SIG-M5 treated with dmso at 0.1 percent for 504 hours (cell line): Measurements from ENCODE around the gene ABCC2.
A peak's percentile ranks its signal among the peaks of the same experiment; 100 is the strongest.
"Not testable (repeated sequence)": the region's sequence is repeated elsewhere in the genome, so short reads cannot be mapped to it uniquely, and the experiment has no call there.

Source experiments
- DNase-seq: peaks from one replicate; lab custom pipeline; 2025; ENCODE audit not compliant: unreplicated experiment; lab: John Stamatoyannopoulos, UW

ABCC2 gene

GRCh38 chr10:99807786-99808185 is 25.3 kb downstream of the ABCC2 start:
- DNase-seq: no peak

- DNase-seq: no peak
Observed at GRCh38 chr10:99808270-99808669, 25.8 kb downstream of the ABCC2 start.

DNA sequence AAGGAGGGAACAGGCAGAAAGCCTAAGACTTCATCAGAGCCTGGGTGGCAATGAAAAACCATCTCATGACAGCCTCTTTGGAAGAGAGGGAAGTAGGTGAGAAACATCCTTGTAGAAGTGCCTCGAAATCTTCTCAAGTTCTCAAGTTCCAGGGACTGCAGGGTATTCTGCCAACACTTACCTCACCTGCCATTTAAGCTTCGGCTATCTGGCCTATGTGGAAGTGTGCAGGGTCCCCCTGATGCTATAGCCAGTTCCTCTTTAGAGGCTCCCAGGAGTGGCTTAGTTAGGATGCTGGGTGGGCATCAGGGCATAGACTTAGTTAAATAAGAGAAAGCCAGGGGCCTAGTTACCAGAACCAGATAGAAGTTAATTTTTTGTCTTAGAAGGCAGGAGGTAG is 27.0 kb downstream of the ABCC2 start:
- DNase-seq: no peak

- DNase-seq: no peak
Observed at GRCh38 chr10:99809931-99810615, 27.6 kb downstream of the ABCC2 start.

DNA sequence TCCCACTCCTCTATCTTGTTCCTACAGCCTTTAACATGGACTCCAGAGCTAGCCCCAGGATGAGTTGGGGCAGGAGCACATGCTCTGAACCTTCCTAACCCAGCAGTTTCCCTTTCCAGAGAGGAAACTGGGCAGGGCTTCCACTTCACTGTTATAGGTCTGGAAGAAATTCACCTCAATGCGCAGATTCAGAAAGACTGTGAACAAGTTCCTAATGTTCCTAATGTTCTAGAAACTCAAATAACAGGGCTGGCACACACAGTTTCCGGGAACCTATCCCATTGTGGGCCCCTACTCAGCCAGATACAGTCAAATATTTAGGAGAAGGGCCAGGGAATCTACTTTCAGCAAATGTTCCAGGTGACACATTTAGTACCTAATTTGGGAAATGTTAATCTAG is 29.7 kb downstream of the ABCC2 start:
- DNase-seq: no peak

- no peak for DNase-seq
Observed at GRCh38 chr10:99814143-99814542, 31.7 kb downstream of the ABCC2 start.

DNA sequence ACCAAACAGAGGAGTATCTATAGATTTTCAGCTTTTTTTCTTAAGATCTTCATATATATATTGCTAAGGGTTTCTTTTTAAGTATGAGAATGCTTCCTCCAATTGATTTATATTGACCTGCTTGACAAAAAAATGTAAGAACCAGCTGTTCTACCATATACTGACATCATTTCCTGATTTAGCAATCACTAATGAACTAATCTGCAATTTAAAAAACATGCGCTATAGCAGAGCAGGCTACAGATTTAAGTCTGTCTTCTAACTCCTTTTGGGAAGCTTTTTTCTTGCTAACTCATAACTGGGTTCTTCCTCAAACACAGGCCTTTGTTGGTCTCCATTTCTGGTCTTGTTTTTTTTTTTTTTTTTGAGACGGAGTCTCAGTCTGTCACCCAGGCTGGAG is 33.2 kb downstream of the ABCC2 start:
- DNase-seq: peak; percentile 1

- DNase-seq: no peak
Observed at GRCh38 chr10:99827936-99828335, 45.5 kb downstream of the ABCC2 start.

DNA sequence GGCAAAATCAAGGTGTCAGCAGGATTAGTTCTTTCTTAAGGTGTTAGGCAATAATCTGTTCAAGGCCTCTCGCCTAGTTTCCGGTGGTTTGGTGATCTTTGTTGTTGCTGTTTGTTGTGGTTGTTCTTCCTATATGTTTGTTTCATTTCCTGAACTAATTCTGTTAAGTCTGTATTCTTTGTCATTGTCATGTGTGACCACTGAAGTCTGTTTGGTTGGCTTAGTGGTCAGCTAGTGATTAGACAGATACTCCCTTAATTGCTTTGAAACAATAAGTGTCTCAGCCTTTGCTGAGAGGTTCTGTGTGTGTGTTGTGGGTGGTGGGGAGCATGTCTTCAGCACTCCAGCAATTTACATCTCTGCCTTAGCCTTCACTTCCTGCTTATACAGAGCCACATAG is 46.0 kb downstream of the ABCC2 start:
- no peak for DNase-seq

DNA sequence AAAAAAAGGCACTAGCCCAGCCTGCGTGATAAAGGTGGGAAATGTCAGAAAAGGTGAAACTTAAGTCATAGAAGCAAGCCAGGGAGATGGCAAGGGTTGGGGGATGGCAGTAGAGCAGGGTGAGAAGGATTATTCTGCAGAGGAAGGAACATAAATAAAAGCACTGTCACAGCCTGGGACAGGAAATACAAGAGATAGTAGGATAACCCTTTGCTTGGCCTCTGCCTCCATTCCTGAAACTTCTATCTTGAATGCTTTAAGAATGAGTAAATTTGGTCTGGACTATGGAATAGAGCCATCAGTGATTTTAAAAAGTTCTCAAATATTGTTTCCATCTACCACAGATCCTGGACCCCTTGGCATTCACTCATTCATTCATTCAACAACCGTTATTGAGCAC is 50.0 kb downstream of the ABCC2 start:
- no peak for DNase-seq

DNA sequence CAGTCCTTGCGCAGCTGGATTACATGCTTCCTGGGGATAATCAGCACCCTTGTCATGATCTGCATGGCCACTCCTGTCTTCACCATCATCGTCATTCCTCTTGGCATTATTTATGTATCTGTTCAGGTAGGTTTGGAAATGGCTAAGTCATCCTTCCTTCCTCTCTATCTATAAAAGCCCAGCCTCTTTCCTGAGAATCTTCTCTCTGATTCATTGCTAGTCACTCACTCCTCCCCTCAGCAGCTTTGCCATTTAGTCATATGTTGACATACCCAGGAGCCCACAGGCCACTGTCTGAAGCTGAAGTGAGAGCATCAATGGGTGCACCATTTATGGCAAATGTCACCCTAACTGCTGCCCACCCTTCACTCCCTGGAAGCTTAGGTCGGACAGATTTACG is 52.0 kb downstream of the ABCC2 start:
- no peak for DNase-seq

- DNase-seq: no peak
Observed at GRCh38 chr10:99835947-99836346, 53.5 kb downstream of the ABCC2 start.

GRCh38 chr10:99836711-99837110 is 54.3 kb downstream of the ABCC2 start:
- DNase-seq: no peak

DNA sequence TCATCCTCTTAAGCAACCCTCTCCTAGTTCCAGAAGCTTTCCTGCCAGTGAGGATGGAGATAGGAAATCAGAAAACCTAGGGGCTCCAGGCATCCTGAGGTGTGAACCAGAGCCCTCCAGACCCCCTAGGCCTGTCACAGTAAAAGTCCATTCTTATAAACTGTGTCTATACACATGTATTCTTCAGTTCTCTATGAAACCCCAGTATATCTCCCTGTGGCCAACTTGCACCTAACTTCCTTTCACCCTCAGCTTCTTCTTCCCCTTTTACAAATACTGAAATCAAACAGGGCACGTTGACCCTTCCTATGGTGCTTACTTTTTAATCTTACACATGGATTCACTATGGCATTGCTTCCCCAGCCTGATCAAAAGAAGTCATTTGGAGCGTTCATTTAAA is 58.4 kb downstream of the ABCC2 start:
- not testable (repeated sequence) for DNase-seq

DNA sequence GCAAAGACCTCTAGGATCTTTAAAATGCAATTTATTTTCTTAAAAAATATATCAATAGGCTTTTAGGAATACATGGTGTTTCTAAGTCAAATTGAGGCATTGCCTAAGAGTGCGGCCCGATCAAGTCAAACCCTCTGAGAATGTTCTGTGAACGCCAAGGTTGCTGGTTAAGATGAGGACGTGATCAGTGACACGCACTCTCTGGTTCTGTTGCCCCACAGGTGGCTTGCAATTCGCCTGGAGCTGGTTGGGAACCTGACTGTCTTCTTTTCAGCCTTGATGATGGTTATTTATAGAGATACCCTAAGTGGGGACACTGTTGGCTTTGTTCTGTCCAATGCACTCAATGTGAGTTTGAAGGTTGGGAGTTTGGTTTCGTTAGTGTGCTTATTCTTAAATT is 59.3 kb downstream of the ABCC2 start:
- DNase-seq: no peak

DNA sequence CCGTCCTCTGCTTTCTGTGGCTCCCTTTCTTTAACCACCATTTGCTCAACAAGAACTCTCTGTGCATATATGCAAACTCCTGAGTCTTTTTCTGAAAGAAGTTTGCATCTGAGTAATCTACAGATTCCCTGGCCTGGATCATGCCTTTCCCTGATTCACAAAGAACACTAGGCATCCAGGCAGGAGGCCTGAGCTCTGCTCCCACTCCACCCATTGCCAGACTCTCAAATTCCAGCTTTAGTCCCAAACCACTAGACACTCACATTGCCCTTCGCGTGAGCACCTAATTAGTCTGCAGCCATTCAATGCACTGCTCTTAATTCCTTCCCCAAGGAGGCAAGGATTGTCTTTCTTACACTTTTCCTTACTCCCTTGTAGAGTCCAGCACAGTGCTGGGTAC is 60.9 kb downstream of the ABCC2 start:
- no peak for DNase-seq

GRCh38 chr10:99844433-99844955 is 62.1 kb downstream of the ABCC2 start:
- no peak for DNase-seq

DNA sequence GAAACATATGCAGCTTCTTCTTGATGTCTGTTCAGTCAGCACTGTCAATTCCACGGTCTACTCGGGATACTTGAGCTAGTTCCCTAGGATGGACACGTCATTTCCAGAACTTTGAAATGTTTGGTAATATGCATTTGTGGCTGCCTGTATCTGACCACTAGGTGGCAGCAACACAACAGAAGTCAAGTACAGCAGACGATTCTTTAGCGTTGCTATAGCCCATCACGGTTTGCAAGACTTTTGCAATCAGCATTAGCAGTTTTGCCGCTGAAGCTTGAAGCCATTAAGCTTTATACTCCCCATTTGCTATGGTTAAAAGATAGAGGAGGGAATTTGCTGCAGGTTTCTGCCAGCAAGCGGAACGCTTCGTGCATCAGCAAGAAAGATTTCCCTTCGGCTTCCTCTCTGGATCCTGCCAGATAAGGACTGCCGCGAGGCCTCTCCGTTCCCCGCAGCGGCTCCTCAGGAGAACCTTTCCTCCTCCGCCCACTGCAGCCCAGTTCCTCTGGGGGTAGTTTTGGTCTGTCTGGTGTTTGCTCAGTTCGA is 63.5 kb downstream of the ABCC2 start:
- DNase-seq: peak; percentile 79

GRCh38 chr10:99849057-99849456 is 66.6 kb downstream of the ABCC2 start:
- no peak for DNase-seq

- DNase-seq: no peak
Observed at GRCh38 chr10:99849536-99849935, 67.1 kb downstream of the ABCC2 start.

GRCh38 chr10:99850021-99850766 is 67.8 kb downstream of the ABCC2 start:
- no peak for DNase-seq

- no peak for DNase-seq
Observed at GRCh38 chr10:99850767-99851340, 68.4 kb downstream of the ABCC2 start.
